Inflammatory macrophage treated with lipopolysaccharide for 4 hours (primary cell): ENCODE data around the gene CARD11.

Experiments used
- DNase-seq: peaks from one replicate; pipeline ENCODE4 v3.0.0-alpha.2; 2020

The CARD11 gene

GRCh38 chr7:2979951-2980350 lies 63.7 kb downstream of the CARD11 start:
- no peak for DNase-seq

GRCh38 chr7:2979201-2979631 lies 64.5 kb downstream of the CARD11 start:
- no peak for DNase-seq

- peak; percentile 24 for DNase-seq
Observed at GRCh38 chr7:2978408-2978807, 65.3 kb downstream of the CARD11 start.

- no peak for DNase-seq
Observed at GRCh38 chr7:2975821-2976371, 67.8 kb downstream of the CARD11 start.

GRCh38 chr7:2974093-2974819 lies 69.4 kb downstream of the CARD11 start:
- no peak for DNase-seq

- DNase-seq = no peak
Observed at GRCh38 chr7:2972835-2973161, 70.9 kb downstream of the CARD11 start.

- DNase-seq = no peak
Observed at GRCh38 chr7:2971914-2972834, 71.5 kb downstream of the CARD11 start.

GRCh38 chr7:2970861-2971260 lies 72.8 kb downstream of the CARD11 start:
- DNase-seq = no peak

GRCh38 chr7:2970307-2970664 lies 73.4 kb downstream of the CARD11 start:
- DNase-seq = no peak

- no peak for DNase-seq
Observed at GRCh38 chr7:2969398-2970306, 74.0 kb downstream of the CARD11 start.

- DNase-seq = no peak
Observed at GRCh38 chr7:2968616-2969397, 74.9 kb downstream of the CARD11 start.

- DNase-seq = no peak
Observed at GRCh38 chr7:2968176-2968575, 75.5 kb downstream of the CARD11 start.

- DNase-seq = no peak
Observed at GRCh38 chr7:2967705-2968104, 76.0 kb downstream of the CARD11 start.

- no peak for DNase-seq
Observed at GRCh38 chr7:2967253-2967652, 76.4 kb downstream of the CARD11 start.

- DNase-seq = no peak
Observed at GRCh38 chr7:2966466-2967078, 77.1 kb downstream of the CARD11 start.

- no peak for DNase-seq
Observed at GRCh38 chr7:2965745-2966270, 77.9 kb downstream of the CARD11 start.

GRCh38 chr7:2965301-2965700 lies 78.4 kb downstream of the CARD11 start:
- DNase-seq = no peak

- no peak for DNase-seq
Observed at GRCh38 chr7:2964208-2964607, 79.5 kb downstream of the CARD11 start.

GRCh38 chr7:2962865-2963264 lies 80.8 kb downstream of the CARD11 start:
- DNase-seq = peak; percentile 66

GRCh38 chr7:2959828-2960599 lies 83.7 kb downstream of the CARD11 start:
- no peak for DNase-seq
